ENCODE measurements around the gene C1QB.
"Not testable (repeated sequence)": the region's sequence is repeated elsewhere in the genome, so short reads cannot be mapped to it uniquely, and the experiment has no call there.

Gene C1QB

GRCh38 chr1:22666412-22666811, 13.4 kb downstream of the C1QB start:
- no peaks in the 10 kb centered on the region for H3K4me1 ChIP-seq
- H3K36me3 ChIP-seq (ENCODE audit: control insufficient read depth, insufficient read depth, low read length) = no peaks in the 10 kb centered on the region
- no peak for TF ChIP-seq CTCF (IDR thresholded peaks at IDR 0.05)
- H3K9ac ChIP-seq = no peak overlapping the region
- H3K27ac ChIP-seq = no peak overlapping the region
- no peak overlapping the region for H3K4me2 ChIP-seq (ENCODE audit: low read length)
- no peaks in the 10 kb centered on the region for H3K9me3 ChIP-seq (ENCODE audit: control insufficient read depth, low read length)
- H2AFZ ChIP-seq = no peak overlapping the region
- no peaks in the 10 kb centered on the region for H3K79me2 ChIP-seq
- H3K27me3 ChIP-seq (ENCODE audit: control insufficient read depth, insufficient read depth, low read length) = no peaks in the 10 kb centered on the region
- no peak overlapping the region for H3K4me3 ChIP-seq (ENCODE audit: low read depth, low read length)

- H3K4me3 ChIP-seq (ENCODE audit: low read depth, low read length); H3K9me3 ChIP-seq (ENCODE audit: control insufficient read depth, low read length); H3K27ac ChIP-seq; H3K4me2 ChIP-seq (ENCODE audit: low read length); H3K27me3 ChIP-seq (ENCODE audit: control insufficient read depth, insufficient read depth, low read length); H3K4me1 ChIP-seq; H3K36me3 ChIP-seq (ENCODE audit: control insufficient read depth, insufficient read depth, low read length); H3K79me2 ChIP-seq; H3K9ac ChIP-seq; H2AFZ ChIP-seq: not testable (repeated sequence)
These were observed 15.8 kb downstream of the C1QB start for GRCh38 chr1:22668840-22669239.

GRCh38 chr1:22670352-22670975, 17.4 kb downstream of the C1QB start:
- Histone ChIP-seq H3K9ac (no peak overlapping the region), H3K4me1 (no peaks in the 10 kb centered on the region), H3K36me3 (ENCODE audit: control insufficient read depth, insufficient read depth, low read length) (no peaks in the 10 kb centered on the region), H3K4me3 (ENCODE audit: low read depth, low read length) (no peak overlapping the region), H3K27ac (no peak overlapping the region), H3K79me2 (no peaks in the 10 kb centered on the region), H3K9me3 (ENCODE audit: control insufficient read depth, low read length) (no peaks in the 10 kb centered on the region), H2AFZ (no peak overlapping the region), H3K27me3 (ENCODE audit: control insufficient read depth, insufficient read depth, low read length) (peaks cover 2% of the 10 kb centered on the region), H3K4me2 (ENCODE audit: low read length) (no peak overlapping the region)
- TF ChIP-seq CTCF (IDR thresholded peaks at IDR 0.05) = no peak

- no peak for TF ChIP-seq CTCF (IDR thresholded peaks at IDR 0.05)
- Histone ChIP-seq H3K27me3 (ENCODE audit: control insufficient read depth, insufficient read depth, low read length) (peaks cover 2% of the 10 kb centered on the region), H3K9me3 (ENCODE audit: control insufficient read depth, low read length) (no peaks in the 10 kb centered on the region), H3K4me3 (ENCODE audit: low read depth, low read length) (no peak overlapping the region), H3K27ac (no peak overlapping the region), H3K4me1 (no peaks in the 10 kb centered on the region), H3K36me3 (ENCODE audit: control insufficient read depth, insufficient read depth, low read length) (no peaks in the 10 kb centered on the region), H2AFZ (no peak overlapping the region), H3K4me2 (ENCODE audit: low read length) (no peak overlapping the region), H3K9ac (no peak overlapping the region), H3K79me2 (no peaks in the 10 kb centered on the region)
These were observed 19.0 kb downstream of the C1QB start for GRCh38 chr1:22671999-22672398.

GRCh38 chr1:22673486-22674409, 20.7 kb downstream of the C1QB start:
- Histone ChIP-seq H3K4me1 (no peaks in the 10 kb centered on the region), H3K4me2 (ENCODE audit: low read length) (no peak overlapping the region), H2AFZ (no peak overlapping the region), H3K27ac (no peak overlapping the region), H3K9ac (no peak overlapping the region), H3K79me2 (no peaks in the 10 kb centered on the region), H3K27me3 (ENCODE audit: control insufficient read depth, insufficient read depth, low read length) (peaks cover 2% of the 10 kb centered on the region), H3K4me3 (ENCODE audit: low read depth, low read length) (no peak overlapping the region), H3K36me3 (ENCODE audit: control insufficient read depth, insufficient read depth, low read length) (no peaks in the 10 kb centered on the region), H3K9me3 (ENCODE audit: control insufficient read depth, low read length) (no peaks in the 10 kb centered on the region)
- TF ChIP-seq CTCF (IDR thresholded peaks at IDR 0.05) = no peak

Data from parathyroid adenoma (tissue), 2 donors.